Keratinocyte (primary cell): Measurements from ENCODE around the gene PTPRZ1. TPM values are rescaled to one million over a fixed set of nuclear protein-coding genes. Genes with fewer than 3 reads are reported as not detected.

Source experiments
- DNase-seq: peaks from one replicate; pipeline ENCODE4 v3.0.0-alpha.2; 2011; ENCODE audit warnings: low read depth, missing footprints, low spot score
- FAIRE-seq: peaks from 2 replicates; lab custom pipeline; 2011; peaks lifted over from hg19 to GRCh38; lab: Jason Lieb, UNC
- H2AFZ ChIP-seq: 2 replicates; pipeline ENCODE4 v1.6.0; 2012; ENCODE audit warnings: low read length, control low read depth, inconsistent platforms; ENCODE audit not compliant: control insufficient read depth
- H3K27ac ChIP-seq: 2 replicates; pipeline ENCODE4 v1.5.1; 2011; ENCODE audit warnings: low read length; ENCODE audit not compliant: control insufficient read depth, insufficient read depth
- H3K27me3 ChIP-seq: 3 replicates; pipeline ENCODE4 v1.6.0; 2011; ENCODE audit warnings: low read length; ENCODE audit not compliant: control insufficient read depth, insufficient read depth; ENCODE audit errors: extremely low read depth
- H3K36me3 ChIP-seq, 2 experiments: 2 replicates in 1 of 2; 3 replicates in 1 of 2; pipeline ENCODE4 v1.5.1; 2011; ENCODE audit warnings: low read length in 2 of 2, mild to moderate bottlenecking in 1 of 2; ENCODE audit not compliant: control insufficient read depth in 2 of 2, insufficient read depth in 2 of 2; ENCODE audit errors: extremely low read depth in 1 of 2
- H3K4me1 ChIP-seq: 3 replicates; pipeline ENCODE4 v1.5.1; 2011; ENCODE audit warnings: low read length; ENCODE audit not compliant: control insufficient read depth, insufficient read depth; ENCODE audit errors: extremely low read depth
- H3K4me2 ChIP-seq: 3 replicates; pipeline ENCODE4 v1.6.0; 2011; ENCODE audit warnings: low read depth, low read length; ENCODE audit not compliant: control insufficient read depth, insufficient read depth; ENCODE audit errors: extremely low read depth
- H3K4me3 ChIP-seq, 3 experiments: fragments of 200-600 bp in 1 of 3; sonication (generic) in 1 of 3; 2 replicates in 2 of 3; 3 replicates in 1 of 3; pipeline ENCODE4 v1.5.1; 2011 to 2016; ENCODE audit warnings: low read length in 3 of 3, mild to moderate bottlenecking in 3 of 3, control low read depth in 2 of 3, inconsistent platforms in 1 of 3, low read depth in 1 of 3, mixed read lengths in 1 of 3, mixed run types in 1 of 3, moderate library complexity in 1 of 3; ENCODE audit not compliant: control insufficient read depth in 2 of 3, insufficient read depth in 2 of 3; ENCODE audit errors: extremely low read depth in 1 of 3
- H3K79me2 ChIP-seq: 2 replicates; pipeline ENCODE4 v1.6.0; 2012; ENCODE audit warnings: low read length; ENCODE audit not compliant: control insufficient read depth, insufficient read depth
- H3K9ac ChIP-seq: 3 replicates; pipeline ENCODE4 v1.6.0; 2011; ENCODE audit warnings: low read length; ENCODE audit not compliant: control insufficient read depth, insufficient read depth; ENCODE audit errors: extremely low read depth
- H3K9me1 ChIP-seq: 3 replicates; pipeline ENCODE4 v1.6.0; 2011; ENCODE audit warnings: low read length; ENCODE audit not compliant: control insufficient read depth, insufficient read depth; ENCODE audit errors: extremely low read depth
- H3K9me3 ChIP-seq: 2 replicates; pipeline ENCODE4 v1.5.1; 2012; ENCODE audit warnings: low read depth, low read length; ENCODE audit not compliant: control insufficient read depth
- H4K20me1 ChIP-seq: 3 replicates; pipeline ENCODE4 v1.6.0; 2011; ENCODE audit warnings: low read length; ENCODE audit not compliant: control insufficient read depth, insufficient read depth; ENCODE audit errors: extremely low read depth
- CTCF ChIP-seq, 3 experiments: IDR thresholded peaks in 1 of 3; conservative IDR thresholded peaks in 1 of 3; optimal IDR thresholded peaks in 1 of 3; 2 replicates in 2 of 3; 3 replicates in 1 of 3; pipeline versions ENCODE3 to v1.5.1; 2011; ENCODE audit warnings: low read length in 3 of 3, mild to moderate bottlenecking in 3 of 3, moderate library complexity in 2 of 3, control low read depth in 1 of 3, inconsistent platforms in 1 of 3; ENCODE audit not compliant: insufficient read depth in 2 of 3; ENCODE audit errors: extremely low read depth in 1 of 3
- EZH2 ChIP-seq: IDR thresholded peaks from one replicate; pipeline ENCODE4 v1.6.1; 2012; ENCODE audit warnings: inconsistent platforms, mild to moderate bottlenecking, low read length, moderate library complexity
- dilution Hi-C: fragments of 300-500 bp; cut with MboI; formaldehyde crosslinking; loops from one replicate; pipeline ENCODE4 v1.7.0; 2020; ENCODE audit warnings: low sequenced_read_pairs; ENCODE audit not compliant: extremely low pct_ligation_motif_present
- polyA plus RNA-seq, 5 experiments: library from polyadenylated mRNA; depleted of rRNA in 3 of 5; stranded (reverse) in 3 of 5; stranded (forward) in 1 of 5; unstranded in 1 of 5; fragments of >200 nt; gene quantifications; 1 replicate in 1 of 5; 2 replicates in 3 of 5; 3 replicates in 1 of 5; pipeline versions ENCODE4 v1.2.1 to v1.2.3, GENCODE V29; 2011 to 2012; ENCODE audit warnings: missing spikeins in 2 of 5, low read depth in 1 of 5, low replicate concordance in 1 of 5

Gene PTPRZ1
- polyA plus RNA-seq, 1 donor (not counting 4 experiments of a cell fraction or from before 2014, with no cell fraction given), result 58.3 TPM

- Histone ChIP-seq H3K4me1 (peaks cover 19% of the 10 kb centered on the region), H3K9me1 (no peaks in the 10 kb centered on the region), H3K36me3 (no peaks in the 10 kb centered on the region), H3K79me2 (peaks cover 23% of the 10 kb centered on the region), H3K9me3 (no peaks in the 10 kb centered on the region), H4K20me1 (no peaks in the 10 kb centered on the region), H3K4me3 (peak overlapping the region; percentile 64 to 97 (median 94)), H3K9ac (peak overlapping the region; percentile 93), H2AFZ (peak overlapping the region; percentile 91), H3K27me3 (no peaks in the 10 kb centered on the region), H3K27ac (peak overlapping the region; percentile 80), H3K4me2 (peak overlapping the region; percentile 92)
- dilution Hi-C loops, result no loop called here
- FAIRE-seq (no peak), DNase-seq (no peak)
- no peak for TF ChIP-seq CTCF (optimal IDR thresholded peaks at IDR 0.05 in 1 of 3, IDR thresholded peaks at IDR 0.05 in 1 of 3, conservative IDR thresholded peaks at IDR 0.05 in 1 of 3; ENCODE audit: extremely low read depth in 1 of 3, insufficient read depth in 2 of 3, low read length in 3 of 3)
- TF ChIP-seq EZH2, result no peak
These were observed 581 bp downstream of the PTPRZ1 start for GRCh38 chr7:121873289-121874194.

- H3K27ac ChIP-seq, result peak overlapping the region; percentile 80
- H2AFZ ChIP-seq, result peak overlapping the region; percentile 58
- H3K4me1 ChIP-seq, result peaks cover 24% of the 10 kb centered on the region
- H3K9me1 ChIP-seq, result no peaks in the 10 kb centered on the region
- DNase-seq (no peak), FAIRE-seq (no peak)
- dilution Hi-C loops, result no loop called here
- H4K20me1 ChIP-seq, result no peaks in the 10 kb centered on the region
- H3K9me3 ChIP-seq, result no peaks in the 10 kb centered on the region
- TF ChIP-seq EZH2 (no peak), CTCF (optimal IDR thresholded peaks at IDR 0.05 in 1 of 3, IDR thresholded peaks at IDR 0.05 in 1 of 3, conservative IDR thresholded peaks at IDR 0.05 in 1 of 3; ENCODE audit: extremely low read depth in 1 of 3, insufficient read depth in 2 of 3, low read length in 3 of 3) (no peak)
- no peaks in the 10 kb centered on the region for H3K27me3 ChIP-seq
- peak overlapping the region; percentile 64 to 97 (median 94) for H3K4me3 ChIP-seq
- no peaks in the 10 kb centered on the region for H3K36me3 ChIP-seq
- peaks cover 28% of the 10 kb centered on the region for H3K79me2 ChIP-seq
- peak overlapping the region; percentile 92 for H3K4me2 ChIP-seq
- peak overlapping the region; percentile 93 for H3K9ac ChIP-seq
These were observed 1.3 kb downstream of the PTPRZ1 start for GRCh38 chr7:121874298-121874697.
